Adrenal gland (tissue), 12 donors: ENCODE results near the gene ARID5B. TPM values are rescaled to one million over a fixed set of nuclear protein-coding genes. Genes with fewer than 3 reads are reported as not detected.

Source experiments
- DNase-seq, 7 donors: peaks; one replicate each; pipeline ENCODE4 v3.0.0-alpha.2; 2019 to 2020
- H3K27ac ChIP-seq, 5 donors: fragments of 200-600 bp; sonication (generic) in 4 of 5; 1 replicate in 3 of 5; 2 replicates in 2 of 5; pipeline versions ENCODE4 v1.5.1 to v1.8.0; 2016 to 2020; ENCODE audit warnings: mild to moderate bottlenecking in 1 of 5
- H3K27me3 ChIP-seq: fragments of 200-600 bp; 2 replicates; pipeline ENCODE4 v1.8.0; 2021
- H3K36me3 ChIP-seq, 2 donors: fragments of 200-600 bp; replicated peaks in 1 of 2; 1 replicate in 1 of 2; 2 replicates in 1 of 2; pipeline versions ENCODE4 v1.5.1 to v1.8.0; 2018 to 2022
- H3K4me1 ChIP-seq, 2 donors: fragments of 200-600 bp; replicated peaks in 1 of 2; 1 replicate in 1 of 2; 2 replicates in 1 of 2; pipeline versions ENCODE4 v1.5.1 to v1.8.0; 2018 to 2021
- H3K4me3 ChIP-seq, 4 donors: fragments of 200-600 bp; sonication (generic) in 3 of 4; one replicate each; pipeline ENCODE4 v1.5.1; 2016 to 2018
- H3K9me3 ChIP-seq, 3 donors: fragments of 200-600 bp; sonication (generic) in 1 of 3; replicated peaks in 1 of 3; 1 replicate in 2 of 3; 2 replicates in 1 of 3; pipeline versions ENCODE4 v1.5.1 to v1.8.0; 2016 to 2021
- POLR2A ChIP-seq, 2 donors: fragments of 450-650 bp; IDR thresholded peaks; one replicate each; pipeline ENCODE4 v1.6.1; 2017; ENCODE audit warnings: antibody characterized with exemption in 2 of 2, mild to moderate bottlenecking in 2 of 2, moderate library complexity in 1 of 2
- WGBS, 4 donors: extraction: QIAGEN DNeasy Blood & Tissue Kit in 2 of 4; methylation state at CpG; one replicate each; pipeline versions ENCODE4 v1.1.5 to v1.1.7; 2013 to 2017; 5-methylcytosine and 5-hydroxymethylcytosine counted together
- intact Hi-C, 2 donors: fragments of 100-400 bp; cut with DNase I; formaldehyde crosslinking; loops; one replicate each; pipeline versions ENCODE4 v1.14.1 to v1.15.0; 2022 to 2023
- polyA plus RNA-seq, 3 donors: library from polyadenylated mRNA; stranded (reverse); fragments of 200-250 nt in 2 of 3; fragments of 350-450 nt in 1 of 3; fragmentation: Illumina TruSeq in 1 of 3; extraction: RNeasy Lipid Tissue Mini Kit (QIAGEN cat#74804) in 1 of 3; gene quantifications; one replicate each; pipeline ENCODE4 v1.2.3, GENCODE V29; 2013 to 2014
- total RNA-seq, 9 donors: library from RNA; depleted of rRNA in 4 of 9; stranded (reverse); fragments of >200 nt in 4 of 9; fragments of 120-200 nt in 1 of 9; fragmentation: NEBNext Ultra II Directional in 1 of 9; extraction: Animal tissue kit (Norgen Biotek cat#: 25700) in 1 of 9; gene quantifications; one replicate each; pipeline versions ENCODE4 v1.1.0 to v1.2.4, GENCODE V29; 2013 to 2023
- TF ChIP-seq, protein P1 (sequence below), 6 experiments: fragments of 450-650 bp in 4 of 6; fragments of 200-600 bp in 2 of 6; sonication (generic) in 1 of 6; IDR thresholded peaks; 1 replicate in 5 of 6; 2 replicates in 1 of 6; pipeline versions ENCODE4 v1.5.1 to v1.8.0; 2016 to 2021; ENCODE audit warnings: antibody characterized with exemption in 6 of 6, mild to moderate bottlenecking in 2 of 6, moderate library complexity in 1 of 6
- donor health status: healthy with polysubstance abuse.
- donor health status: Bipolar disorder and iron deficiency.
- donor health status: DM: yes; HTN: yes; CAD: no.
- donor health status: DM: no; HTN: no; CAD: no.
- donor health status: DM: no; HTN: no; CAD: no.
- donor health status: DM: yes; HTN: yes; CAD: no.

The ARID5B gene
- total and polyA plus RNA-seq, 12 donors, result 5.7 to 42.4 (median 23.8) TPM

DNA sequence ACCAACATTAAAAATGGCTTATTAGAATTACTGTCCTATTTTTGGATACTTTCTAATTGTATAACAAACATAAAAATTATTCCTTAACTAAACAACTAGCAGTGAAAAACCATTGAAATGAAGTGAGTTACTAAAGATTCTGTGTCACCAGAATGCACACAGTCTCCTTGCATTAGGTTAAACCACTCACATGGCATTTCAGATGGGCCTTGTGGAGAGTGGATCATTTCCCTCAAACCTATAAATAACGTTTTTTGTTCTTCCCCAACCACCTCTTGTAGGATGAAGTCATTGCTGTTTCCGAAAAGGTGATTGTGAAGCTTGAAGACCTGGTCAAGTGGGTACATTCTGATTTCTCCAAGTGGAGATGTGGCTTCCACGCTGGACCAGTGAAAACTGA lies 38.4 kb downstream of the ARID5B start:
- 84 to 88% (median 86%) methylated on average over 3 of the region's 3 CpGs for WGBS, 4 donors
- Histone ChIP-seq H3K9me3 (no peaks in the 10 kb centered on the region), H3K4me1 (peaks cover 52 to 75% of the 10 kb centered on the region in 2 donors), H3K4me3 (no peak overlapping the region), H3K27ac (peak overlapping the region in 3 of 5 donors; percentile 1 to 43 (median 30)), H3K27me3 (no peaks in the 10 kb centered on the region), H3K36me3 (peaks cover 0 to 4% of the 10 kb centered on the region in 2 donors)
- intact Hi-C loops, result no loop called here
- no peak for TF ChIP-seq POLR2A (IDR thresholded peaks at IDR 0.05)
- no peak for DNase-seq

DNA sequence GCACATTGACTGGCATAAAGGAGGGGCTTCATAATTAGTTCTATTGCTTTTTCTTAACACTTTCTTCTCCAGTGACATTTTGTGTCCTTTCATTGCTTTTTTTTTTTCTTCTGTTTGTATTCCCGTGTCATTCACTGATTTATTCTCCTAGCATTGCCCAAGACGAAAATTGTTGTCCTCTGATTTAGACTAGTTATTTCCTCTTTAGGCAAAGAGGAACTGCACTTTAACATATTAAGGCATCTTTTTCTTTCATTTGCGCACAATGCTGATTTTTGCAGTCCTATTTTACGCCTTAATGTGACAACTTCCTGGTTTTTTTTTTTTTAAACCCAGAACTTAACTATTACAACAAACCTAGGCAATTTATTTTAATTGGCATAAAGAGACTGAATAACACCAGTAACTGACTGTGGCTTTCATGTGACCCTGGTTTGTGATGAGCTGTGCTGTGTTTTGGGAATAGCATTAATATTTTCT lies 39.7 kb downstream of the ARID5B start:
- Histone ChIP-seq H3K27me3 (no peaks in the 10 kb centered on the region), H3K27ac (peak overlapping the region in 4 of 5 donors; percentile 21 to 76 (median 54)), H3K4me1 (peaks cover 52 to 74% of the 10 kb centered on the region in 2 donors), H3K36me3 (peaks cover 0 to 4% of the 10 kb centered on the region in 2 donors), H3K9me3 (peaks cover 0 to 3% (median 0%) of the 10 kb centered on the region in 3 donors), H3K4me3 (no peak overlapping the region)
- 36 to 42% (median 41%) methylated on average over 4 of the region's 4 CpGs for WGBS, 4 donors
- intact Hi-C loops, result no loop called here
- no peak for TF ChIP-seq POLR2A (IDR thresholded peaks at IDR 0.05)
- TF ChIP-seq, protein P1, sequence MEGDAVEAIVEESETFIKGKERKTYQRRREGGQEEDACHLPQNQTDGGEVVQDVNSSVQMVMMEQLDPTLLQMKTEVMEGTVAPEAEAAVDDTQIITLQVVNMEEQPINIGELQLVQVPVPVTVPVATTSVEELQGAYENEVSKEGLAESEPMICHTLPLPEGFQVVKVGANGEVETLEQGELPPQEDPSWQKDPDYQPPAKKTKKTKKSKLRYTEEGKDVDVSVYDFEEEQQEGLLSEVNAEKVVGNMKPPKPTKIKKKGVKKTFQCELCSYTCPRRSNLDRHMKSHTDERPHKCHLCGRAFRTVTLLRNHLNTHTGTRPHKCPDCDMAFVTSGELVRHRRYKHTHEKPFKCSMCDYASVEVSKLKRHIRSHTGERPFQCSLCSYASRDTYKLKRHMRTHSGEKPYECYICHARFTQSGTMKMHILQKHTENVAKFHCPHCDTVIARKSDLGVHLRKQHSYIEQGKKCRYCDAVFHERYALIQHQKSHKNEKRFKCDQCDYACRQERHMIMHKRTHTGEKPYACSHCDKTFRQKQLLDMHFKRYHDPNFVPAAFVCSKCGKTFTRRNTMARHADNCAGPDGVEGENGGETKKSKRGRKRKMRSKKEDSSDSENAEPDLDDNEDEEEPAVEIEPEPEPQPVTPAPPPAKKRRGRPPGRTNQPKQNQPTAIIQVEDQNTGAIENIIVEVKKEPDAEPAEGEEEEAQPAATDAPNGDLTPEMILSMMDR (IDR thresholded peaks at IDR 0.05), result no peak
- no peak for DNase-seq

DNA sequence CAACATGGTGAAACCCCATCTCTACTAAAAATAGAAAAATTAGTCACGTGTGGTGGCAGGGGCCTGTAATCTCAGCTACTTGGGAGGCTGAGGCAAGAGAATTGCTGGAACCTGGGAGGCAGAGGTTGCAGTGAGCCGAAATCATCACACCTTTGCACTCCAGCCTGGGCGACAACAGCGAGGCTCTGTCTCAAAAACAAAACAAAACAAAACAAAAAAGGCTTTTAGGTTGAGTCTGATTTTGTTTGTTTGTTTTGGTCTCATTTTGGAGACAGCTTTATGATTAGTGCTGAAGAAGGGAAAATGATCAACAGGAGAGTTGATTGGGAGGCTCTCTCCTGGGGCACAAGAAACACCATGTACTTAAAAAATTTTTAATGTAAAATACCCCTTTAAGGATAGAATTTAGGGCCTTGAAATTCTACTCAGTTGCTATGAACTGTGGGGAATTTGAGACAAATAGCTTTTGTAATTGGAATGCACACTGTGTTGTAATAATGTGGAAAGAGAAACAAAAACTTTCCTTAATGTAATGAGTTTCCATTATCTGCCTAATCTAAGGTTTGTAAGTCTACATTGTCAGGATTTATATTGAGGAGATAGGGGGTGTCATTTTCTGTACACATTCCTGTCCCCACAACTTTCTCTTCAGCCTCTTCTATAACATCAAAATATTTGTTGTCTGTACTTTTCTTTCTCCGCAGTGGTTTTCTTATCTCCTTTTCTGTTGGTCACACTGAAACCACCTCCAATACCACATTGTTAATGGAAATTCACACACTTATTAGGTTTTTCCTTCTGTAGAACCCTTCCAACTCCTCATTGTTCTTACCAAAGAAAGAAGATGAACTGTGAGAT lies 41.3 kb downstream of the ARID5B start:
- 74 to 82% (median 75%) methylated on average over 5 of the region's 5 CpGs for WGBS, 4 donors
- peaks cover 43 to 63% of the 10 kb centered on the region in 2 donors for H3K4me1 ChIP-seq
- H3K27me3 ChIP-seq, result no peaks in the 10 kb centered on the region
- intact Hi-C loops, result no loop called here
- H3K27ac ChIP-seq, result peak overlapping the region; percentile 64 to 80 (median 76)
- no peak for DNase-seq
- H3K4me3 ChIP-seq, result peak overlapping the region in 1 of 4 donors; percentile 18
- peaks cover 0 to 3% (median 0%) of the 10 kb centered on the region in 3 donors for H3K9me3 ChIP-seq
- peaks cover 0 to 4% of the 10 kb centered on the region in 2 donors for H3K36me3 ChIP-seq
- TF ChIP-seq, protein P1 (IDR thresholded peaks at IDR 0.05), result no peak
- no peak for TF ChIP-seq POLR2A (IDR thresholded peaks at IDR 0.05)

DNA sequence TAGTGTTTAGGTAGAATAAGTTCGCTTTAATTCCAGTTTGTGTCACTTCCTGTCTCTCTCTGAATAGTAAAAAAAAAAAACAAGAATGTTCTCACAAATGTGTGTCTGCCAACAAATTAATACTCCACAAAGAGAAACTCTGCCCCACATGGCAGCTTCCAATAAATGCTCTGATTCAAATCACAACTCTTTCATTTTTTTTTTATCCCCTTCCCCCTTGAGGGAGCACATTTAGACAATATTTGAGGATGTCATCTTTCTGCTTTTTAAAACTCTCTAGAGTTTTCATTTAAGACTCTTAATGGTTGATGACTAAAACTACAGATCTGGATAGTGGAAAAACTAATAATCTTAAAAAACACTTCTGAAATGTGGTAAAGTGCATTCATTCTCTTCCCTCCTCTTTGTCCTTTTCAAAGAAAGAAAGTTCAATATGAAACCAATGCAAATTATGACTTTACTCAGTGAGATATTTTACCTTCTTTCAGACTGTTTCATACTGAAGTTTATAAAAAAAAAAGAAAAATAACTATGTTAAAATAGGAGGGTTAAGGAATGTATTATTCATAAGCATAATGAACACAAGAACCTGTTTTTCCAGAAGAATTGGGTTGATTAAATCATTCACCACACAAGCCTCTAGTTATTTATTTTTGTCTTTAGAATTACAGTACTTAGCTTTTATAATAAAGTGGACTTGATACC lies 42.3 kb downstream of the ARID5B start:
- Histone ChIP-seq H3K27me3 (no peaks in the 10 kb centered on the region), H3K36me3 (peaks cover 0 to 4% of the 10 kb centered on the region in 2 donors), H3K4me1 (peaks cover 38 to 60% of the 10 kb centered on the region in 2 donors), H3K4me3 (no peak overlapping the region), H3K27ac (peak overlapping the region; percentile 64 to 80 (median 76)), H3K9me3 (peaks cover 0 to 3% (median 0%) of the 10 kb centered on the region in 3 donors)
- peak in 2 of 7 donors; percentile 20 to 42 for DNase-seq
- intact Hi-C loops, result no loop called here
- WGBS, 4 donors, result 25 to 39% (median 30%) methylated on average over 1 of the region's 1 CpG
- TF ChIP-seq, protein P1 (IDR thresholded peaks at IDR 0.05), result peak in 3 of 6 experiments; percentile 26 to 40 (median 35)
- no peak for TF ChIP-seq POLR2A (IDR thresholded peaks at IDR 0.05)
